Liver (tissue), 9 donors: ENCODE data around the gene PGC. TPM values are rescaled to one million over a fixed set of nuclear protein-coding genes. Genes with fewer than 3 reads are reported as not detected.

Experiments
- DNase-seq: peaks from one replicate; pipeline ENCODE4 v3.0.0-alpha.2; 2017; ENCODE audit warnings: low spot score
- H3K27ac ChIP-seq, 2 donors: one replicate each; pipeline ENCODE4 v1.7.0; 2013; ENCODE audit warnings: inconsistent platforms in 2 of 2, low read length in 2 of 2, control low read depth in 1 of 2, low read depth in 1 of 2, mild to moderate bottlenecking in 1 of 2
- H3K27me3 ChIP-seq, 4 donors: one replicate each; pipeline versions ENCODE4 v1.6.1 to v1.7.0; 2013; ENCODE audit warnings: low read length in 3 of 4, inconsistent platforms in 1 of 4, mild to moderate bottlenecking in 1 of 4, moderate library complexity in 1 of 4; ENCODE audit not compliant: control insufficient read depth in 4 of 4, insufficient read depth in 4 of 4
- H3K36me3 ChIP-seq, 4 donors: one replicate each; pipeline versions ENCODE4 v1.6.1 to v1.7.0; 2013; ENCODE audit warnings: low read length in 3 of 4, mild to moderate bottlenecking in 3 of 4, low read depth in 1 of 4, moderate library complexity in 1 of 4; ENCODE audit not compliant: control insufficient read depth in 4 of 4, insufficient read depth in 3 of 4
- H3K4me1 ChIP-seq, 4 donors: one replicate each; pipeline versions ENCODE4 v1.6.1 to v1.7.0; 2013; ENCODE audit warnings: low read length in 3 of 4, mild to moderate bottlenecking in 3 of 4, moderate library complexity in 1 of 4; ENCODE audit not compliant: control insufficient read depth in 4 of 4, insufficient read depth in 4 of 4
- H3K4me3 ChIP-seq, 3 donors: one replicate each; pipeline versions ENCODE4 v1.6.1 to v1.7.0; 2013; ENCODE audit warnings: low read length in 3 of 3, control low read depth in 1 of 3, low read depth in 1 of 3, mild to moderate bottlenecking in 1 of 3
- H3K9ac ChIP-seq, 2 donors: one replicate each; pipeline ENCODE4 v1.7.0; 2013; ENCODE audit warnings: low read length in 2 of 2, mild to moderate bottlenecking in 2 of 2, moderate library complexity in 2 of 2, control low read depth in 1 of 2, low read depth in 1 of 2
- H3K9me3 ChIP-seq, 4 donors: one replicate each; pipeline versions ENCODE4 v1.6.1 to v1.7.0; 2013; ENCODE audit warnings: low read length in 3 of 4; ENCODE audit not compliant: control insufficient read depth in 4 of 4
- ATF3 ChIP-seq: IDR thresholded peaks from 2 replicates; pipeline ENCODE4 v1.6.1; 2016; ENCODE audit warnings: antibody characterized with exemption
- EGR1 ChIP-seq, 2 donors: IDR thresholded peaks; 2 replicates each; pipeline ENCODE4 v1.6.1; 2016 to 2018; ENCODE audit warnings: antibody characterized with exemption in 2 of 2, low read depth in 2 of 2
- FOXA1 ChIP-seq: IDR thresholded peaks from 2 replicates; pipeline ENCODE4 v1.6.1; 2016; ENCODE audit warnings: antibody characterized with exemption
- FOXA2 ChIP-seq: IDR thresholded peaks from 2 replicates; pipeline ENCODE4 v1.6.1; 2016; ENCODE audit warnings: antibody characterized with exemption
- GABPA ChIP-seq, 2 donors: IDR thresholded peaks in 1 of 2; conservative IDR thresholded peaks in 1 of 2; 2 replicates each; pipeline ENCODE4 v1.6.1; 2016; ENCODE audit warnings: antibody characterized with exemption in 2 of 2, mild to moderate bottlenecking in 1 of 2, moderate library complexity in 1 of 2
- HNF4A ChIP-seq, 2 donors: conservative IDR thresholded peaks; 2 replicates each; pipeline ENCODE4 v1.6.1; 2016; ENCODE audit warnings: antibody characterized with exemption in 2 of 2, mild to moderate bottlenecking in 2 of 2
- JUND ChIP-seq, 2 donors: IDR thresholded peaks; 2 replicates each; pipeline ENCODE4 v1.6.1; 2016; ENCODE audit warnings: antibody characterized with exemption in 2 of 2
- MAX ChIP-seq: IDR thresholded peaks from 2 replicates; pipeline ENCODE4 v1.6.1; 2016; ENCODE audit warnings: antibody characterized with exemption
- NR2F2 ChIP-seq: IDR thresholded peaks from 2 replicates; pipeline ENCODE4 v1.6.1; 2016; ENCODE audit warnings: antibody characterized with exemption
- RAD21 ChIP-seq, 2 donors: IDR thresholded peaks; 2 replicates each; pipeline ENCODE4 v1.6.1; 2016; ENCODE audit warnings: antibody characterized with exemption in 2 of 2, mild to moderate bottlenecking in 2 of 2
- REST ChIP-seq: IDR thresholded peaks from 2 replicates; pipeline ENCODE4 v1.6.1; 2016; ENCODE audit warnings: antibody characterized with exemption, mild to moderate bottlenecking
- RXRA ChIP-seq, 2 donors: IDR thresholded peaks; 2 replicates each; pipeline ENCODE4 v1.6.1; 2017 to 2018; ENCODE audit warnings: antibody characterized with exemption in 2 of 2, mild to moderate bottlenecking in 1 of 2
- SP1 ChIP-seq: IDR thresholded peaks from 2 replicates; pipeline ENCODE4 v1.6.1; 2018; ENCODE audit warnings: antibody characterized with exemption, mild to moderate bottlenecking
- TAF1 ChIP-seq: conservative IDR thresholded peaks from 2 replicates; pipeline ENCODE4 v1.6.1; 2016; ENCODE audit warnings: antibody characterized with exemption, mild to moderate bottlenecking
- YY1 ChIP-seq: IDR thresholded peaks from 2 replicates; pipeline ENCODE4 v1.6.1; 2016; ENCODE audit warnings: antibody characterized with exemption, mild to moderate bottlenecking
- WGBS: extraction: QIAGEN DNeasy Blood & Tissue Kit; methylation state at CpG from one replicate; pipeline ENCODE4 v1.1.7; 2013; 5-methylcytosine and 5-hydroxymethylcytosine counted together
- polyA plus RNA-seq, 2 donors: library from polyadenylated mRNA; stranded (reverse) in 1 of 2; unstranded in 1 of 2; fragments of 200-250 nt in 1 of 2; fragments of >200 nt in 1 of 2; fragmentation: Nextera tagmentation in 1 of 2; extraction: Ambion mirVana in 1 of 2; gene quantifications; one replicate each; pipeline versions ENCODE4 v1.2.1 to v1.2.3, GENCODE V29; 2013 to 2015
- total RNA-seq, 2 donors: library from RNA; depleted of rRNA; stranded (reverse); fragments of >200 nt; gene quantifications; one replicate each; pipeline ENCODE4 v1.2.3, GENCODE V29; 2014
- TF ChIP-seq, protein P1 (sequence below): fragments of 150-350 bp; IDR thresholded peaks from 2 replicates; pipeline ENCODE4 v1.5.1; 2017; ENCODE audit warnings: improper control_type of control experiment, low read depth, low read length; ENCODE audit not compliant: missing input control
- donor health status: healthy.
- donor health status: healthy.
- donor health status: healthy.
- donor health status: healthy.
- donor health status: healthy.

The PGC gene
- total and polyA plus RNA-seq, 4 donors, result 0.05 to 0.18 TPM; not detected in 2

- WGBS, result 98% methylated on average over 8 of the region's 8 CpGs
- Histone ChIP-seq H3K36me3 (peaks cover 9 to 27% (median 15%) of the 10 kb centered on the region in 4 donors), H3K9me3 (no peaks in the 10 kb centered on the region), H3K4me1 (no peaks in the 10 kb centered on the region), H3K4me3 (no peak overlapping the region), H3K27me3 (no peaks in the 10 kb centered on the region), H3K9ac (no peak overlapping the region), H3K27ac (no peak overlapping the region)
- DNase-seq, result no peak
- TF ChIP-seq SP1, result no peak
- no peak for TF ChIP-seq FOXA1
- no peak for TF ChIP-seq NR2F2
- TF ChIP-seq ATF3, result no peak
- no peak for TF ChIP-seq EGR1 (IDR thresholded peaks at IDR 0.05; ENCODE audit: low read depth in 2 of 2)
- TF ChIP-seq JUND (IDR thresholded peaks at IDR 0.05), result no peak
- no peak for TF ChIP-seq RAD21 (IDR thresholded peaks at IDR 0.05)
- no peak for TF ChIP-seq TAF1
- no peak for TF ChIP-seq FOXA2
- TF ChIP-seq GABPA (IDR thresholded peaks at IDR 0.05 in 1 of 2, conservative IDR thresholded peaks at IDR 0.05 in 1 of 2), result no peak
- TF ChIP-seq MAX, result no peak
- no peak for TF ChIP-seq HNF4A (conservative IDR thresholded peaks at IDR 0.05)
- no peak for TF ChIP-seq YY1
- TF ChIP-seq REST, result no peak
Measured at GRCh38 chr6:41769376-41769775, 22.2 kb upstream of the PGC start.

DNA sequence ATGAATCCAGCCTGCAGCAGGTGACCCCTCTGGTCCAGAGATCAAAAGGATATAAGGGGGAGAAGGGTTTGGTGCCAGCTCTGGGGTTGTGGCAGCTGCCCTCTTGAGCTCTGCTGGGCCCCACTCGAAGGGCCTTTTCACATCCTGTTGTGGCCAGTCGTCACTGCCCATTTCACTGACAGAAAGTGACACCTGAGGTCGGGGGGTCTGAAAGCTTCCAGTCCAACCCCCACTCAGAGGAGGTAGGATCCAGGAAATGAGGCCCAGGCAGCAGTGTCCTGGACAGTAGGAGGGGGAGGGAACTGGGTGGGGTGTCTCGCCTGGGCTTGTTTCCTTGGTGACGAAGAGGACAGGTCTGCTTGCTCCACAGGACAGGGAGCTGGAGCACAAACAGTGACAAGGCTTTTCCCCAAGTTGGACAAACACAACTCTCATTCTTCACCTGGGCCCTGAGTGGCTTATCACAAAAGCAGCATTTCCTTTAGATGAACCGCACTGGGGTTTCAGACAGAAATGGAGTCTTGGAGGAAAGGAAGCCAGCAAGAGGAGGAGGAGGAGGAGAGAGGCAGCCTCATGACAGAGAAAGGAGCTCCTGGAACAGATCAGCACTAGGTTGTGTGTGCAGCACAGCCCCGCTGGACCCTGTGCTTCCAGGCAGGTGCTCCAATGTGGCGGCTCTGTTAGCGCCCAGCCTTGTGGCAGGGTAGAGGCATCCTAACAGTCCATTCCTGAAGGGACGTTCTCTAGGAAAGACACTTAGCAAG lies 21.5 kb upstream of the PGC start:
- no peak overlapping the region for H3K9ac ChIP-seq
- H3K27ac ChIP-seq, result no peak overlapping the region
- TF ChIP-seq ATF3 (no peak), NR2F2 (no peak), JUND (IDR thresholded peaks at IDR 0.05) (no peak), RXRA (IDR thresholded peaks at IDR 0.05) (no peak), EGR1 (IDR thresholded peaks at IDR 0.05; ENCODE audit: low read depth in 2 of 2) (no peak), RAD21 (IDR thresholded peaks at IDR 0.05) (no peak), SP1 (no peak)
- TF ChIP-seq, protein P1, sequence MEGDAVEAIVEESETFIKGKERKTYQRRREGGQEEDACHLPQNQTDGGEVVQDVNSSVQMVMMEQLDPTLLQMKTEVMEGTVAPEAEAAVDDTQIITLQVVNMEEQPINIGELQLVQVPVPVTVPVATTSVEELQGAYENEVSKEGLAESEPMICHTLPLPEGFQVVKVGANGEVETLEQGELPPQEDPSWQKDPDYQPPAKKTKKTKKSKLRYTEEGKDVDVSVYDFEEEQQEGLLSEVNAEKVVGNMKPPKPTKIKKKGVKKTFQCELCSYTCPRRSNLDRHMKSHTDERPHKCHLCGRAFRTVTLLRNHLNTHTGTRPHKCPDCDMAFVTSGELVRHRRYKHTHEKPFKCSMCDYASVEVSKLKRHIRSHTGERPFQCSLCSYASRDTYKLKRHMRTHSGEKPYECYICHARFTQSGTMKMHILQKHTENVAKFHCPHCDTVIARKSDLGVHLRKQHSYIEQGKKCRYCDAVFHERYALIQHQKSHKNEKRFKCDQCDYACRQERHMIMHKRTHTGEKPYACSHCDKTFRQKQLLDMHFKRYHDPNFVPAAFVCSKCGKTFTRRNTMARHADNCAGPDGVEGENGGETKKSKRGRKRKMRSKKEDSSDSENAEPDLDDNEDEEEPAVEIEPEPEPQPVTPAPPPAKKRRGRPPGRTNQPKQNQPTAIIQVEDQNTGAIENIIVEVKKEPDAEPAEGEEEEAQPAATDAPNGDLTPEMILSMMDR, result no peak
- H3K4me3 ChIP-seq, result no peak overlapping the region
- H3K9me3 ChIP-seq, result no peaks in the 10 kb centered on the region
- H3K36me3 ChIP-seq, result peaks cover 8 to 24% (median 13%) of the 10 kb centered on the region in 4 donors
- no peak for DNase-seq
- H3K27me3 ChIP-seq, result no peaks in the 10 kb centered on the region
- WGBS, result 80% methylated on average over 10 of the region's 10 CpGs
- no peaks in the 10 kb centered on the region for H3K4me1 ChIP-seq
